Body of pancreas (tissue), 4 donors: ENCODE measurements around the gene NFX1. TPM values are rescaled to one million over a fixed set of nuclear protein-coding genes. Genes with fewer than 3 reads are reported as not detected.
A peak's percentile ranks its signal among the peaks of the same experiment; 100 is the strongest.
"Not testable (repeated sequence)": the region's sequence is repeated elsewhere in the genome, so short reads cannot be mapped to it uniquely, and the experiment has no call there.

Source experiments
- ATAC-seq: fragments of 150-250 bp; one replicate; pipeline ENCODE4 v1.9.1; 2016
- DNase-seq, 4 donors: peaks; one replicate each; pipeline ENCODE4 v3.0.0-alpha.2; 2019
- H3K27ac ChIP-seq, 4 donors: fragments of 200-600 bp; sonication (generic); 1 replicate in 3 of 4; 2 replicates in 1 of 4; pipeline versions ENCODE4 v1.5.1 to v1.6.1; 2016 to 2019; ENCODE audit warnings: mild to moderate bottlenecking in 1 of 4, mixed read lengths in 1 of 4, moderate library complexity in 1 of 4
- H3K27me3 ChIP-seq, 2 donors: fragments of 200-600 bp; sonication (generic); one replicate each; pipeline ENCODE4 v1.6.0; 2016; ENCODE audit warnings: mild to moderate bottlenecking in 1 of 2
- H3K36me3 ChIP-seq, 2 donors: fragments of 200-600 bp; sonication (generic); replicated peaks in 1 of 2; 2 replicates each; pipeline ENCODE4 v1.5.1; 2016; ENCODE audit warnings: low read depth in 2 of 2; ENCODE audit not compliant: insufficient read depth in 1 of 2
- H3K4me1 ChIP-seq: fragments of 200-600 bp; sonication (generic); one replicate; pipeline ENCODE4 v1.6.0; 2016
- H3K4me3 ChIP-seq, 2 donors: fragments of 200-600 bp; sonication (generic); 1 replicate in 1 of 2; 2 replicates in 1 of 2; pipeline ENCODE4 v1.5.1; 2016 to 2019
- H3K9me3 ChIP-seq, 3 donors: fragments of 200-600 bp; sonication (generic); 1 replicate in 2 of 3; 2 replicates in 1 of 3; pipeline ENCODE4 v1.5.1; 2016
- CTCF ChIP-seq, 7 experiments: fragments of 450-650 bp in 4 of 7; fragments of 200-600 bp in 3 of 7; sonication (generic) in 3 of 7; IDR thresholded peaks; one replicate each; pipeline ENCODE4 v1.5.1; 2016 to 2019; ENCODE audit warnings: antibody characterized with exemption in 7 of 7
- POLR2A ChIP-seq, 3 donors: fragments of 450-650 bp; IDR thresholded peaks; one replicate each; pipeline ENCODE4 v1.6.1; 2016; ENCODE audit warnings: antibody characterized with exemption in 3 of 3, mild to moderate bottlenecking in 2 of 3
- WGBS, 2 donors: methylation state at CpG; one replicate each; pipeline ENCODE4 v1.1.5; 2017; 5-methylcytosine and 5-hydroxymethylcytosine counted together
- intact Hi-C: fragments of 100-400 bp; cut with DNase I; formaldehyde crosslinking; loops from one replicate; pipeline ENCODE4 v1.15.1; 2023
- total RNA-seq, 2 donors: library from RNA; depleted of rRNA; stranded (reverse); fragments of >200 nt; gene quantifications; one replicate each; pipeline ENCODE4 v1.1.0, GENCODE V29; 2016

NFX1 gene
- total RNA-seq, 2 donors from 2014 or later, result 22.1 to 26.4 TPM

- H3K27me3 ChIP-seq, H3K4me3 ChIP-seq, ATAC-seq, DNase-seq, H3K36me3 ChIP-seq, intact Hi-C loops, H3K9me3 ChIP-seq, H3K27ac ChIP-seq: not testable (repeated sequence)
- H3K4me1 ChIP-seq, result peaks cover 36% of the 10 kb centered on the region
- WGBS, 2 donors, result 81 to 92% methylated on average over 6 to 9 of the region's 9 CpGs
Observed at GRCh38 chr9:33386998-33387397, 96.7 kb downstream of the NFX1 start.

GRCh38 chr9:33388110-33388994 lies 98.0 kb downstream of the NFX1 start:
- 76 to 88% methylated on average over 15 of the region's 15 CpGs for WGBS, 2 donors
- Histone ChIP-seq H3K27me3 (no peaks in the 10 kb centered on the region), H3K4me3 (no peak overlapping the region), H3K27ac (peak overlapping the region in 1 of 4 donors; percentile 14), H3K36me3 (no peaks in the 10 kb centered on the region), H3K9me3 (no peaks in the 10 kb centered on the region), H3K4me1 (peaks cover 50% of the 10 kb centered on the region)
- intact Hi-C loops, result no loop called here
- ATAC-seq, result no peak
- TF ChIP-seq CTCF (IDR thresholded peaks at IDR 0.05) (no peak), POLR2A (IDR thresholded peaks at IDR 0.05) (no peak)
- DNase-seq, result peak; percentile 48 to 70 (median 65)

- H3K27ac ChIP-seq, result peak overlapping the region; percentile 80 to 96 (median 88)
- H3K27me3 ChIP-seq, intact Hi-C loops, H3K4me3 ChIP-seq, H3K9me3 ChIP-seq, H3K36me3 ChIP-seq: not testable (repeated sequence)
- 15 to 21% methylated on average over 2 to 9 of the region's 9 CpGs for WGBS, 2 donors
- peaks cover 71% of the 10 kb centered on the region for H3K4me1 ChIP-seq
- DNase-seq (peak; percentile 84 to 93 (median 89)), ATAC-seq (peak; percentile 83)
Observed at GRCh38 chr9:33391111-33391771, 100.9 kb downstream of the NFX1 start.

- 54 to 56% methylated on average over 7 of the region's 7 CpGs for WGBS, 2 donors
- Histone ChIP-seq H3K27ac (peak overlapping the region in 1 of 4 donors; percentile 87), H3K4me1 (peaks cover 71% of the 10 kb centered on the region)
- H3K4me3 ChIP-seq, H3K36me3 ChIP-seq, H3K27me3 ChIP-seq, ATAC-seq, intact Hi-C loops, H3K9me3 ChIP-seq, DNase-seq: not testable (repeated sequence)
Observed at GRCh38 chr9:33392591-33393021, 102.3 kb downstream of the NFX1 start.

- 63 to 66% methylated on average over 11 of the region's 11 CpGs for WGBS, 2 donors
- H3K27ac ChIP-seq, result peak overlapping the region in 2 of 4 donors; percentile 10 to 24
Observed at GRCh38 chr9:33393581-33393980, 103.3 kb downstream of the NFX1 start.

GRCh38 chr9:33393986-33394385 lies 103.7 kb downstream of the NFX1 start:
- Histone ChIP-seq H3K4me1 (peaks cover 60% of the 10 kb centered on the region), H3K27ac (peak overlapping the region in 2 of 4 donors; percentile 10 to 24)
- H3K36me3 ChIP-seq, H3K27me3 ChIP-seq, DNase-seq, H3K9me3 ChIP-seq, H3K4me3 ChIP-seq, ATAC-seq, intact Hi-C loops: not testable (repeated sequence)
- WGBS, 2 donors, result 65 to 91% methylated on average over 3 of the region's 3 CpGs

More at GRCh38 chr9:33393581-33393980, 103.3 kb downstream of the NFX1 start:
- peak in 3 of 4 donors; percentile 31 to 61 (median 34) for DNase-seq
- no peaks in the 10 kb centered on the region for H3K9me3 ChIP-seq
- no peaks in the 10 kb centered on the region for H3K36me3 ChIP-seq
- H3K27me3 ChIP-seq, result no peaks in the 10 kb centered on the region
- intact Hi-C loops, result no loop called here
- TF ChIP-seq POLR2A (IDR thresholded peaks at IDR 0.05), result no peak
- TF ChIP-seq CTCF (IDR thresholded peaks at IDR 0.05), result no peak
- ATAC-seq, result no peak
- H3K4me1 ChIP-seq, result peaks cover 64% of the 10 kb centered on the region
- H3K4me3 ChIP-seq, result no peak overlapping the region

- peak; percentile 60 to 83 (median 71) for DNase-seq
- ATAC-seq, H3K27me3 ChIP-seq, H3K4me3 ChIP-seq, intact Hi-C loops, H3K9me3 ChIP-seq, H3K36me3 ChIP-seq: not testable (repeated sequence)
- WGBS, 2 donors, result 35 to 59% methylated on average over 14 to 15 of the region's 15 CpGs
- Histone ChIP-seq H3K27ac (peak overlapping the region in 2 of 4 donors; percentile 3 to 45), H3K4me1 (peaks cover 52% of the 10 kb centered on the region)
Observed at GRCh38 chr9:33395159-33395879, 105.0 kb downstream of the NFX1 start.

GRCh38 chr9:33397801-33398200 lies 107.5 kb downstream of the NFX1 start:
- H3K4me3 ChIP-seq, intact Hi-C loops, H3K9me3 ChIP-seq, H3K27ac ChIP-seq, H3K27me3 ChIP-seq, ATAC-seq, DNase-seq, H3K36me3 ChIP-seq: not testable (repeated sequence)
- WGBS, 2 donors, result 56 to 62% methylated on average over 2 to 3 of the region's 4 CpGs
- H3K4me1 ChIP-seq, result peaks cover 27% of the 10 kb centered on the region

GRCh38 chr9:33399047-33399446 lies 108.7 kb downstream of the NFX1 start:
- DNase-seq, H3K9me3 ChIP-seq, H3K27ac ChIP-seq, H3K27me3 ChIP-seq, H3K36me3 ChIP-seq, ATAC-seq, H3K4me3 ChIP-seq, intact Hi-C loops: not testable (repeated sequence)
- 73 to 91% methylated on average over 4 of the region's 4 CpGs for WGBS, 2 donors
- peaks cover 22% of the 10 kb centered on the region for H3K4me1 ChIP-seq
